Fibroblast of lung (primary cell): ENCODE data around the gene GRIA1. TPM values are rescaled to one million over a fixed set of nuclear protein-coding genes. Genes with fewer than 3 reads are reported as not detected.

Experiments
- DNase-seq, 2 donors: peaks; one replicate each; pipeline versions ENCODE4 v3.0.0 to v3.0.0-alpha.2; 2010; ENCODE audit warnings: low read depth in 2 of 2
- H2AFZ ChIP-seq: 2 replicates; pipeline ENCODE4 v1.5.1; 2012; ENCODE audit warnings: low read length, control low read depth, inconsistent platforms
- H3K27ac ChIP-seq: 2 replicates; pipeline ENCODE4 v1.5.1; 2011; ENCODE audit warnings: low read length, control low read depth; ENCODE audit not compliant: insufficient read depth
- H3K27me3 ChIP-seq: 2 replicates; pipeline ENCODE4 v1.5.1; 2011; ENCODE audit warnings: mild to moderate bottlenecking, low read length; ENCODE audit not compliant: control insufficient read depth, insufficient read depth
- H3K36me3 ChIP-seq: 2 replicates; pipeline ENCODE4 v1.5.1; 2011; ENCODE audit warnings: low read length; ENCODE audit not compliant: control insufficient read depth, insufficient read depth
- H3K4me1 ChIP-seq: 2 replicates; pipeline ENCODE4 v1.5.1; 2011; ENCODE audit warnings: low read length; ENCODE audit not compliant: control insufficient read depth, insufficient read depth; ENCODE audit errors: extremely low read depth
- H3K4me2 ChIP-seq: 2 replicates; pipeline ENCODE4 v1.5.1; 2011; ENCODE audit warnings: low read length, control low read depth; ENCODE audit not compliant: insufficient read depth; ENCODE audit errors: extremely low read depth
- H3K4me3 ChIP-seq, 4 experiments: fragments of 200-600 bp in 1 of 4; sonication (generic) in 1 of 4; replicated peaks in 1 of 4; 2 replicates each; pipeline ENCODE4 v1.5.1; 2011 to 2016; ENCODE audit warnings: low read length in 4 of 4, low read depth in 3 of 4, mild to moderate bottlenecking in 3 of 4, control low read depth in 2 of 4, inconsistent platforms in 1 of 4, mixed read lengths in 1 of 4; ENCODE audit not compliant: insufficient read depth in 1 of 4; ENCODE audit errors: control extremely low read depth in 1 of 4
- H3K79me2 ChIP-seq: 2 replicates; pipeline ENCODE4 v1.5.1; 2012; ENCODE audit warnings: mild to moderate bottlenecking, low read length, inconsistent platforms; ENCODE audit not compliant: control insufficient read depth, insufficient read depth
- H3K9ac ChIP-seq: 2 replicates; pipeline ENCODE4 v1.5.1; 2011; ENCODE audit warnings: mild to moderate bottlenecking, low read length, control low read depth; ENCODE audit not compliant: insufficient read depth
- H3K9me3 ChIP-seq: 2 replicates; pipeline ENCODE4 v1.5.1; 2012; ENCODE audit warnings: low read depth, low read length; ENCODE audit not compliant: control insufficient read depth, insufficient read depth
- H4K20me1 ChIP-seq: 2 replicates; pipeline ENCODE4 v1.5.1; 2011; ENCODE audit warnings: low read length; ENCODE audit not compliant: control insufficient read depth, insufficient read depth; ENCODE audit errors: extremely low read depth
- CTCF ChIP-seq, 2 donors: IDR thresholded peaks in 1 of 2; conservative IDR thresholded peaks in 1 of 2; 1 replicate in 1 of 2; 2 replicates in 1 of 2; pipeline ENCODE4 v1.5.1; 2011 to 2012; ENCODE audit warnings: low read length in 2 of 2, control low read depth in 1 of 2, inconsistent platforms in 1 of 2, low read depth in 1 of 2, mild to moderate bottlenecking in 1 of 2
- EZH2 ChIP-seq: IDR thresholded peaks from 2 replicates; pipeline ENCODE4 v1.5.1; 2012; ENCODE audit warnings: low read length, control low read depth, mild to moderate bottlenecking; ENCODE audit errors: missing control alignments
- polyA plus RNA-seq, 2 donors: library from polyadenylated mRNA; depleted of rRNA in 1 of 2; stranded (reverse) in 1 of 2; unstranded in 1 of 2; fragments of >200 nt; gene quantifications; 2 replicates each; pipeline ENCODE4 v1.2.1, GENCODE V29; 2011 to 2012; ENCODE audit warnings: missing spikeins in 1 of 2
- total RNA-seq: library from RNA; depleted of rRNA; stranded (reverse); fragments of >200 nt; gene quantifications from 2 replicates; pipeline ENCODE4 v1.2.1, GENCODE V29; 2014

The GRIA1 gene
- total and polyA plus RNA-seq, 2 donors (not counting 1 experiment from before 2014, with no cell fraction given): 2.0 to 4.5 TPM

- H3K36me3 ChIP-seq: no peaks in the 10 kb centered on the region
- no peaks in the 10 kb centered on the region for H3K79me2 ChIP-seq
- TF ChIP-seq EZH2 (no peak), CTCF (conservative IDR thresholded peaks at IDR 0.05 in 1 of 2, IDR thresholded peaks at IDR 0.05 in 1 of 2; ENCODE audit: low read depth in 1 of 2, low read length in 2 of 2) (no peak)
- H3K27me3 ChIP-seq: no peaks in the 10 kb centered on the region
- H3K4me2 ChIP-seq: no peak overlapping the region
- peaks cover 3% of the 10 kb centered on the region for H3K4me1 ChIP-seq
- peak in 1 of 2 donors; percentile 53 for DNase-seq
- H2AFZ ChIP-seq: no peak overlapping the region
- no peaks in the 10 kb centered on the region for H4K20me1 ChIP-seq
- H3K9me3 ChIP-seq: no peaks in the 10 kb centered on the region
- H3K4me3 ChIP-seq: no peak overlapping the region
- no peak overlapping the region for H3K9ac ChIP-seq
- H3K27ac ChIP-seq: no peak overlapping the region
Measured at GRCh38 chr5:153489611-153490010, 859 bp upstream of the GRIA1 start.

GRCh38 chr5:153491038-153491744 is 721 bp downstream of the GRIA1 start:
- H3K27ac ChIP-seq: no peak overlapping the region
- no peaks in the 10 kb centered on the region for H3K79me2 ChIP-seq
- TF ChIP-seq EZH2 (no peak), CTCF (conservative IDR thresholded peaks at IDR 0.05 in 1 of 2, IDR thresholded peaks at IDR 0.05 in 1 of 2; ENCODE audit: low read depth in 1 of 2, low read length in 2 of 2) (no peak)
- no peak overlapping the region for H3K9ac ChIP-seq
- peak overlapping the region; percentile 93 for H3K4me2 ChIP-seq
- H3K4me3 ChIP-seq: peak overlapping the region in 3 of 4 experiments; percentile 16 to 72 (median 46)
- no peaks in the 10 kb centered on the region for H3K9me3 ChIP-seq
- H3K4me1 ChIP-seq: peaks cover 3% of the 10 kb centered on the region
- no peaks in the 10 kb centered on the region for H3K27me3 ChIP-seq
- DNase-seq: no peak
- H4K20me1 ChIP-seq: no peaks in the 10 kb centered on the region
- no peaks in the 10 kb centered on the region for H3K36me3 ChIP-seq
- H2AFZ ChIP-seq: peak overlapping the region; percentile 78

- no peaks in the 10 kb centered on the region for H3K36me3 ChIP-seq
- TF ChIP-seq EZH2 (no peak), CTCF (conservative IDR thresholded peaks at IDR 0.05 in 1 of 2, IDR thresholded peaks at IDR 0.05 in 1 of 2; ENCODE audit: low read depth in 1 of 2, low read length in 2 of 2) (no peak)
- H3K27ac ChIP-seq: no peak overlapping the region
- no peak for DNase-seq
- peak overlapping the region; percentile 21 for H2AFZ ChIP-seq
- peak overlapping the region in 2 of 4 experiments; percentile 46 to 72 for H3K4me3 ChIP-seq
- H3K4me2 ChIP-seq: peak overlapping the region; percentile 8
- no peaks in the 10 kb centered on the region for H3K79me2 ChIP-seq
- peaks cover 3% of the 10 kb centered on the region for H3K4me1 ChIP-seq
- no peaks in the 10 kb centered on the region for H3K9me3 ChIP-seq
- no peak overlapping the region for H3K9ac ChIP-seq
- no peaks in the 10 kb centered on the region for H3K27me3 ChIP-seq
- no peaks in the 10 kb centered on the region for H4K20me1 ChIP-seq
Measured at GRCh38 chr5:153491856-153492255, 1.4 kb downstream of the GRIA1 start.
